HG03095 (cell line): Measurements from ENCODE around the gene RPRML.

Source experiments
- ATAC-seq: cut with Tn5 transposase; IDR thresholded peaks from one replicate; pipeline ENCODE4 v1.9.1; 2021; ENCODE audit warnings: moderate library complexity; ENCODE audit not compliant: unreplicated experiment

The RPRML gene

DNA sequence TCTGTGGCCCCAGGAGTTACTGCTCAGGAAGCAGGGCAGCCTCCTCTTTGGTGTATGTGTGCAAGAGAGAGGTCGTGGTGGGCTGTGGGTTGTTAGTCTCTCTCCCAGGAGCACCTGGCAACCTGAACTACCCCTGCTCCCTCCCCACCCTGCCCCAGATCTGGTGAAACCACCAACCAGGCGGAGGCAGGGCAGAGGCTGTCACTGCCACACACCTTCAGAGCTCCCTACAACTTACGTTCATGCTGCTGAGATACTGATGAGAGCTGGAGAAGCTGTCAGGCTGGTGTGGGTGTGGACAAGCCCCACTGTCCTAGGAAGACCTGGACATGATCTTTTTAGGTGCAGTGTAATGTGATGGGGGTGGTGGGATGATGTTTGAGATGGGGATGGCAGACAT is 31.8 kb downstream of the RPRML start:
- ATAC-seq: no peak

GRCh38 chr17:46944931-46945330 is 34.1 kb downstream of the RPRML start:
- no peak for ATAC-seq

DNA sequence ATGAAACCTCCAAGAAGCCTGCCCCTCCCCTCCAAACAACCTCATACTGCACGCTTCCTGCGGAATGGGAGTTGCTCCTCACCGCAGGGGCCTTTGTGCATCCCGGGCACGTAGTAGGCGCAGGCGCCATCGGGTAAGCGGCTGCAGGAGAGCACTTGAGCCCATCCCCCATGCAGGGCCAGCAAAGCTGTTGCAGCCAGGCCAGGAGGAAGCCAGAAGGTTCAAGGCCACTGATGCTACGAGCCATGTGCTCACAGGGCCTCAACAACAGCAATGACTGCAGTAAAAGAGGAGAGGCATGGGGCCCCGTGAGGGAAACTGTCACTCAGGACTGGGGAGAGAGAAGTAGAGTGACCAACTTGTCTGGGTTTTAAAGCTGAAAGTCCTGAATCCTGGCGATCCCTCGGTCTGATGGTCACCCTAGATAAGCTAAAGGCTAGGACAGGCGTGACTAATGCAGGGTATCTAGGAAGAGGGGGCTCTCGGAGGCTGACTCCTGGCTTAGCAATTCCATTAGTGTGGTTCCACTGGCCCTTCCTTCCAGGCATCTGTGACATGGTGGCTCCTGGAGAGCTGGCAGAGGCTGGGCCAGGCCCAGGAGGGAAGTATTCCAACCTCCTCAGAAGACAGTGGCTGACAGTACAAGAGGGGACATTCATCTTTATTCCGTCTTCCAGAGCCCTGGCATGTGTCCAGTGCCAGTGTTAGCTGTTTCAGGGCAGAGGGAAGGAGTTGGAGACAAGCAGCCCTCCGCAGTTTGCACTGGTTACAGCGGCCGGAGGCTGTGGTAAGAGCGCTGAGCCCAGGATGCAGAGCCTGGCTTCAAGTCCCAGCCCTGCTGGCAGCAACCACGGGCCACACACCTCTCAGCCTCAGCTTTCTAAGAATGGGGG is 35.3 kb downstream of the RPRML start:
- ATAC-seq: no peak

GRCh38 chr17:46943218-46943500 is 35.9 kb downstream of the RPRML start:
- no peak for ATAC-seq

DNA sequence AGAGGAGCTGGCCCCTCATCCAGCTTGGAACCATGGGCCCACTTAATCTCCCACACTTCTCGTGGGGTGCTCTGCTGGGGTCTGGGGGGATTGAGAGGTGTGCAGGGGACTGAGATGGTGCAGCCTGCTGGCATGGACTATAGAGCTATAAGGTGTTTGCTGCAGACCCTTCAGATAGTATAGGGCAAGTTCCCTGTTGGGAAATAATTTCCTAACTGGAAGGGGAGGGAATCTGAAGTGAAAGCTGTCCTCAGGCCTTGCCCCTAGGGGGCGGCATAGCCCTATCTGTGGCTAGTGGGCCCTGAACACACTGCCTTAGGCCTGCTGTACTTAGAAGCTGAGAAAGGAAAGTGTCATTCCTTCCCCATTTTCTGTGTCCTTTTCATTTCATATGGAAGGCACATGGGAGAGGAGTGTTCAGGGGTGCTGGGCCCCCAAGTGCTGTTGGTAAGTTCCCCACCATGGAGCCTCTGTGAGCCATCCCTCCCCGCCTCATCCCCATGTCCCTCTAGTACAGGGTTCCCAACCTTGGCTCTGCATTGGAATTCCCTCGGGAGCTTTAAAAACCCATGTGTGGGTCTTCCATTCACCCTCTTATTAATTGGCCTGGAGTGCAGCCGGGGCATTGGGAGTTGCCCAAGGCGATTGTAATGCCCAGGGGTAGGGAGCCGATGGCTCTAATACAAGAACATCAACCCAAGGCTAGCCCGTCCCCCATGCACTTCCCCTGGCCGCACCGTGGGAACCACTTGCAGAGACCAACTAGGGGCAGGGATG is 36.4 kb downstream of the RPRML start:
- ATAC-seq: no peak

- ATAC-seq: no peak
Observed at GRCh38 chr17:46940692-46941404, 38.2 kb downstream of the RPRML start.

DNA sequence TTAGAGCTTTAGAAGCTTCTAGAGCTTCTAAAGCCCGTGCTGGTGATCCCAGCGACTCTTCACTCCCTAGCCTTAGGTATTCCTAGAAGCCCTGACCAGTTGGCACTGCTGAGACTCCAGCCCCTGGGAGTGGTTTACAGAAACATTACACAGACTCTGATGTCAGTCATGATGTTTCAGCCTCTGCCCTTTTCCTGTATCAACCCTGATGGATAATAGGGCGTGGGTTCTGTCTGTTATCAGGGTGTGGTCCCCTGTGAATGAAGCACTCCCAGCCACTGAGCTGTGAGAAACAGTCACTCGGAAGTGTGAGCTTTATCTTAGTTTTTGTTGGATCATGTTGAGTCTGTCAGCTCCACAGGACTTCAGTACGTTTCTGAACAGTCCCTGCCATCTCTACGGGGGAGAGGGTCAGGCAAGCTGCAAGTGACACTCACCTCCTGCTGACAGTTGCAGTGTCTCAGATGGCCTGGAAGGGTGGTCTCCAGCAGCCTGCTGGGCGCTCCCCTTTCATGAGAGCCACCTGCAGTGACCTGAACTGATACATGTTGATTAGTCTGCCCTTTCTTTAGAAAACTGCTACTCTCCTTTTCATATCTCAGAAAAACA is 43.3 kb downstream of the RPRML start:
- ATAC-seq: no peak

DNA sequence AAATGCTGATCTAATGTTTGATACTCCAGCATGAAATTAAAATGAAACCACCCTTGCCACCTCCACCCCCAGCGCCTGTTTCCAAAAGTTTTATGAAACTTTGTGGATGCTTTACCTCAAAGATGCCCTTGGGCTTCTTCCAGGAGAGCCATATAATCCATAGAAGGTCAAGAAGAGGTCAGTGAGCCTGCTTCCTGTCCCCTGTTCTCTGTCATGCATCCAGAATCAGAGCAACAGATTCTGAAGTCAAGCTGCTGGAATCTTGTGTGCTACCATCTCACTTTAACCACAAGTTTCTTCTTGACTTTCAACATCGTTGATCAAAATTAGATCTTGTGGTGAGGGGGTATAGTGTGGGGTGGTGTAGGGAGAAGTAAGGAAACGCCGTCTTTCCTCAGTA is 47.5 kb downstream of the RPRML start:
- ATAC-seq: no peak

GRCh38 chr17:46930051-46930450 is 49.0 kb downstream of the RPRML start:
- no peak for ATAC-seq

DNA sequence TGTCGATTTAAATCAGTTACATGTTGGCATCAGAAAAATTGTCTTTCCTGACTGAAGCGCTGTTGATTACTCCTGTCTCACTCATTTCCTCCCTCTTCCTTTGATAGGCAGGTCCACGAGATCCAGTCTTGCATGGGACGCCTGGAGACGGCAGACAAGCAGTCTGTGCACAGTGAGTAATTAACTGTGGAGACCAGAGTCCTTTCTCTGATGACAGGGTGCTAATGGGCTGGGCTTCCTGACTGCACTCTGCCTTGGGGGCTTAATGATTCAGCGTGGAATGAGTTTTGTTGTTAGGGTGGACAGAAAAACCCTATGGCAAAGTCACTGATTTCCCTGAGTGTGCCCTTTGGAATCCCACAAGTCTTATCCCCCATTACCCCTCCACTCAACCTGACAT is 49.6 kb downstream of the RPRML start:
- ATAC-seq: no peak

DNA sequence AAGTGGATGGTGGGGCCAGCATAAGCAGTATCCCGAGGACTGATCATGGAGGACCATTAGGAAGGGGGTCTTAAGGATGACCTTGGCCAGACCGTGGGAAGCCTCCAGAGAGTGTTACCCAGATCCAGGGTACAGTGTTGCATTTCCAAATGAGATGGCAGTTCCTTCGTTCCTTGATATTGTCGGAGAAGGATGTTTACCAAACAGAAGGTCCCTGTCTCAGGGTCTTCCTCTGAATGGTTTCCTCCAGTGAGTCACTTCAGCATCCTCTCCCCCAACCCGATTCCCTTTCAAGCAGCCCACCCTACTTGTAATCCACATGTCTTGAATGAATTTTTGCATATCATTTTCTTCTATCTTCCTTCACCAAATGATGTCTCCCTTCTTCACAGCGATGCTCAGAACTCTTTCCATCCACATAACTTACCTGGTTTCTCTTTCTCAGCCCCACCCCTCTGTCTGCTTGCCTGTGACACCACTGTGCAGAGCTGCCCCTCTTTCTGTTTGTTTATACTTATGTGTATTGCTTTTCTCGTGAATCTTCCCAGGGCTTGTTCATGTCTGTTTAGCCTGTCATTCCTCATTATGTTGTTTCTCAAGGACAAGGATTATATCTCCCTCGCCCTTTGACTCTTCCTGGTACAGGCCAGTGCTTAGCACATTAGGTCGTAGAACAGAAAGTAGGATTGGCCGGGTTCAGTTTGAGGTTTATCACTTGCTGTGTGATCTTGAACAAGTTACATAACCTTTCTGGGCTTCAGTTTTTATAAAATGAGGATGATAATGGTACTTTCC is 50.4 kb downstream of the RPRML start:
- ATAC-seq: no peak
